NCI-H748 treated with DMSO at 0.1 percent for 48 hours (cell line): ENCODE measurements around the gene KCNMA1.
A peak's percentile ranks its signal among the peaks of the same experiment; 100 is the strongest.
"Not testable (repeated sequence)": the region's sequence is repeated elsewhere in the genome, so short reads cannot be mapped to it uniquely, and the experiment has no call there.

Experiments used
- DNase-seq: peaks from one replicate; lab custom pipeline; 2025; lab: John Stamatoyannopoulos, UW

The KCNMA1 gene

GRCh38 chr10:77664008-77664407 lies 26.4 kb upstream of the KCNMA1 start:
- DNase-seq, result no peak

GRCh38 chr10:77661674-77662073 lies 24.1 kb upstream of the KCNMA1 start:
- no peak for DNase-seq

GRCh38 chr10:77661100-77661499 lies 23.5 kb upstream of the KCNMA1 start:
- no peak for DNase-seq

GRCh38 chr10:77659046-77659670 lies 21.6 kb upstream of the KCNMA1 start:
- not testable (repeated sequence) for DNase-seq

- DNase-seq, result no peak
Measured at GRCh38 chr10:77653210-77653609, 15.6 kb upstream of the KCNMA1 start.

GRCh38 chr10:77649333-77650331 lies 12.0 kb upstream of the KCNMA1 start:
- DNase-seq, result no peak

GRCh38 chr10:77648472-77648871 lies 10.9 kb upstream of the KCNMA1 start:
- no peak for DNase-seq

- no peak for DNase-seq
Measured at GRCh38 chr10:77647543-77648293, 10.1 kb upstream of the KCNMA1 start.

GRCh38 chr10:77644557-77645243 lies 7.1 kb upstream of the KCNMA1 start:
- no peak for DNase-seq

GRCh38 chr10:77643795-77644468 lies 6.3 kb upstream of the KCNMA1 start:
- DNase-seq, result peak; percentile 20

GRCh38 chr10:77641788-77642397 lies 4.3 kb upstream of the KCNMA1 start:
- peak; percentile 66 for DNase-seq

GRCh38 chr10:77641344-77641743 lies 3.7 kb upstream of the KCNMA1 start:
- no peak for DNase-seq

GRCh38 chr10:77640167-77640566 lies 2.6 kb upstream of the KCNMA1 start:
- DNase-seq, result no peak

GRCh38 chr10:77639756-77640155 lies 2.1 kb upstream of the KCNMA1 start:
- no peak for DNase-seq

- DNase-seq, result peak; percentile 6
Measured at GRCh38 chr10:77638321-77639101, 903 bp upstream of the KCNMA1 start.

GRCh38 chr10:77636967-77637531 lies 559 bp downstream of the KCNMA1 start:
- DNase-seq, result no peak

- DNase-seq, result peak; percentile 10
Measured at GRCh38 chr10:77636282-77636966, 1.2 kb downstream of the KCNMA1 start.

- DNase-seq, result no peak
Measured at GRCh38 chr10:77635402-77636227, 2.0 kb downstream of the KCNMA1 start.
